ENCODE data around the gene BRINP3. TPM values are rescaled to one million over a fixed set of nuclear protein-coding genes. Genes with fewer than 3 reads are reported as not detected.
"Not testable (repeated sequence)": the region's sequence is repeated elsewhere in the genome, so short reads cannot be mapped to it uniquely, and the experiment has no call there.

BRINP3 gene
- 6.6 and 8.1 TPM in 2 replicates for total RNA-seq (ENCODE audit: low replicate concordance)
- long read RNA-seq, transcript BRINP3-201 (8 exons, 3,142 nt) = major isoform, 9 of 47 reads
- long read RNA-seq, partial matches to known transcripts = 4 of 47 reads
- long read RNA-seq, other reads (novel, unspliced or antisense) = 34 of 47 reads

DNA sequence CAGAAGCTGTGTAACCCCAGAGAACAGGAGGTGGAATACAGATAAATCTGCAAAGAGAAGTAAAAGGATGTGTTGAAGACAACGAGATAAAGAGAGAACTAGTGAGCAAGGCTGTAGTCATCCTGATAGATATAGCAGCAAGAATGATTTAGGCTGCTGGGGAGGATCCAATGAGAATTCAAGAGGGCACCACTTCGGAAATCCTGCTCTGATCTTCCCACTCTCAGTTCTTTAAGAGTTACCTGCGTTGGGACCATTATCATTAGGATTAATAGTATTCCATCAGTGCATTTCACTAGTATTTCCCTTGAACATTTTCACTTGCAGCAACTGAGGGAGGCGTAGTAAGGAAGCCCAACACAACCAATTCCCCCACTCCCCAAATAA is at the start of gene BRINP3:
Gene BRINP3, minus strand, starts transcription at position 103 of the 387 bp plus-strand sequence.
- no peak for DNase-seq (ENCODE audit: extremely low spot score, unreplicated experiment)
- peaks cover 5% of the 10 kb centered on the region for H3K4me1 Mint-ChIP-seq (ENCODE audit: unreplicated experiment)
- peak within 1 kb of the TSS; percentile 90 for H3K4me3 Mint-ChIP-seq
- TF ChIP-seq, protein P1, sequence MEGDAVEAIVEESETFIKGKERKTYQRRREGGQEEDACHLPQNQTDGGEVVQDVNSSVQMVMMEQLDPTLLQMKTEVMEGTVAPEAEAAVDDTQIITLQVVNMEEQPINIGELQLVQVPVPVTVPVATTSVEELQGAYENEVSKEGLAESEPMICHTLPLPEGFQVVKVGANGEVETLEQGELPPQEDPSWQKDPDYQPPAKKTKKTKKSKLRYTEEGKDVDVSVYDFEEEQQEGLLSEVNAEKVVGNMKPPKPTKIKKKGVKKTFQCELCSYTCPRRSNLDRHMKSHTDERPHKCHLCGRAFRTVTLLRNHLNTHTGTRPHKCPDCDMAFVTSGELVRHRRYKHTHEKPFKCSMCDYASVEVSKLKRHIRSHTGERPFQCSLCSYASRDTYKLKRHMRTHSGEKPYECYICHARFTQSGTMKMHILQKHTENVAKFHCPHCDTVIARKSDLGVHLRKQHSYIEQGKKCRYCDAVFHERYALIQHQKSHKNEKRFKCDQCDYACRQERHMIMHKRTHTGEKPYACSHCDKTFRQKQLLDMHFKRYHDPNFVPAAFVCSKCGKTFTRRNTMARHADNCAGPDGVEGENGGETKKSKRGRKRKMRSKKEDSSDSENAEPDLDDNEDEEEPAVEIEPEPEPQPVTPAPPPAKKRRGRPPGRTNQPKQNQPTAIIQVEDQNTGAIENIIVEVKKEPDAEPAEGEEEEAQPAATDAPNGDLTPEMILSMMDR (conservative IDR thresholded peaks at IDR 0.05) = no peak
- H3K36me3 Mint-ChIP-seq = no peaks in the 10 kb centered on the region
- peak within 1 kb of the TSS; percentile 53 for H3K27ac Mint-ChIP-seq
- no peaks in the 10 kb centered on the region for H3K9me3 Mint-ChIP-seq
- peaks cover 76% of the 10 kb centered on the region for H3K27me3 Mint-ChIP-seq

DNA sequence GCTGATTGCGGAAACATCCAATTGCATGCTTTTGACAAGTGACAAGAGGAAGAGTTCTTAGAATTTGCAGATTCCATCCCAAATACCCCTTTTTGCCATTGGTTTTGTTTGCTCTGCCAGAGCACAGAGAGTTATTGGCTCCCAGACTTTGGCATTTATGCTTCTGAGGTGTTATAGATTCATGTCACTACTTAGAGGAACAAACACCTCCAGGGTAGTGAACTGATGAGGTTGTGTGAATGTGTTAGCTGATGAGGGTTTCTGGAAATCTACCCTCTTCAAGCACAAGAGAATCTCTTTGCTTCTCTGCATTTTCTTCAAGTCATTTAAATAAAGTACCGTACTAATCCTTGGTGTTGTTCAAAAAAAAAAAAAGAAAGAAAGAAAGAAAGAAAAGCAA is 33.9 kb upstream of the BRINP3 start:
- Mint-ChIP-seq H3K4me3 (no peak overlapping the region), H3K36me3 (no peaks in the 10 kb centered on the region), H3K4me1 (ENCODE audit: unreplicated experiment) (no peaks in the 10 kb centered on the region), H3K9me3 (no peaks in the 10 kb centered on the region), H3K27me3 (peaks cover 3% of the 10 kb centered on the region), H3K27ac (no peak overlapping the region)
- TF ChIP-seq, protein P1 (conservative IDR thresholded peaks at IDR 0.05) = no peak
- no peak for DNase-seq (ENCODE audit: extremely low spot score, unreplicated experiment)

DNA sequence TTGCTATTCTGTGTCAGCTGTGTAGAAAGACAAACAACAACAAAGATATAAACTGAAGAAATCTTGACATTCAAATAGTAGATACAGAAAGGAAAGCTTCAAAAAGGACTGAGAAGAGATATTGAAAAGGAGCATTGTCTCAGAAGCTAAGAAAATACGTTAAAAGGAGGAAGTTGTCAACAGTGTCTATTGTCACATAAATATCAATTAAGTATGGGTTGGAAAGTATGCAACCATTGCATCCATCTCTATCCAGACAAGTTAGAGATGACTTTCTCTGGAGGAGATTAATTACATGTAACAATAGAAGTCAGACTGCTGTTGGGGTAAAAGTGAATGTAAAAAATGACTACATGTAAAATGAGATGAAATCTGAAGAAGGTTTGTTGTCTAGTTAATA is 29.7 kb upstream of the BRINP3 start:
- no peak overlapping the region for H3K4me3 Mint-ChIP-seq
- TF ChIP-seq, protein P1 (conservative IDR thresholded peaks at IDR 0.05) = no peak
- H3K36me3 Mint-ChIP-seq = no peaks in the 10 kb centered on the region
- peaks cover 3% of the 10 kb centered on the region for H3K27me3 Mint-ChIP-seq
- H3K4me1 Mint-ChIP-seq (ENCODE audit: unreplicated experiment) = no peaks in the 10 kb centered on the region
- no peak overlapping the region for H3K27ac Mint-ChIP-seq
- DNase-seq (ENCODE audit: extremely low spot score, unreplicated experiment) = no peak
- H3K9me3 Mint-ChIP-seq = no peaks in the 10 kb centered on the region

DNA sequence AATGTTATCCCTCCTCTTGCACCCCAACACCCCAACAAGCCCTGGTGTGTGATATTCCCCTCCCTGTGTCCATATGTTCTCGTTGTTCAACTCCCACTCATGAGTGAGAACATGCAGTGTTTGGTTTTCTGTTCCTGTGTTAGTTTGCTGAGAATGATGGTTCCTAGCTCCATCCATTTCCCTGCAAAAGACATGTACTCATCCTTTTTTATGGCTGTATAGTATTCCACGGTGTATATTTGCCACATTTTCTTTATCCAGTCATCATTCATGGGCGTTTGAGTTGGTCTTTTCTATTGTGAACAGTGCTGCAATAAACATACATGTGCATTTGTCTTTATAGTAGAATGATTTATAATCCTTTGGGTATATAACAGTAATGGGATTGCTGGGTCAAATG is 26.9 kb upstream of the BRINP3 start:
- H3K4me3 Mint-ChIP-seq; H3K27ac Mint-ChIP-seq; DNase-seq (ENCODE audit: extremely low spot score, unreplicated experiment); H3K27me3 Mint-ChIP-seq; H3K36me3 Mint-ChIP-seq; H3K9me3 Mint-ChIP-seq; H3K4me1 Mint-ChIP-seq (ENCODE audit: unreplicated experiment): not testable (repeated sequence)

DNA sequence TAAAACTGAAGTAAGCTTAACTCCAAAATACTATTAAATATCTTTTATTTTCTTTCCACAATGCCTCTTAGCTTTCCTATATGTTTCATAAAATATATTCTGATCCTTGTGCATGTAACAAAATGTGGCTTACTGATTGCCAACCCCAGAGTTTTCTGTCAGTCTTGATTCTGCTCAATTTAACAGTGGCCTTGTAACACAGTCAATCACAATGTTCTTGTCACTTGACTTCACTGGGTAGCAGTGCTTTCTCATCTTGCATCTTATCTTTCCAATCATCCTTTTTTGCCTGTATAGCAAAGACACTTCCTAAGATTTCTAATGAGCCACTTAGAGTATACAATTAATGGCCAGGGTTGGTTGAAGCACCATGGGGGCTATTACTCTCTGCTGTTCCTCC is 19.9 kb upstream of the BRINP3 start:
- H3K9me3 Mint-ChIP-seq = no peaks in the 10 kb centered on the region
- TF ChIP-seq, protein P1 (conservative IDR thresholded peaks at IDR 0.05) = no peak
- H3K27ac Mint-ChIP-seq = no peak overlapping the region
- no peaks in the 10 kb centered on the region for H3K27me3 Mint-ChIP-seq
- no peak overlapping the region for H3K4me3 Mint-ChIP-seq
- no peaks in the 10 kb centered on the region for H3K4me1 Mint-ChIP-seq (ENCODE audit: unreplicated experiment)
- DNase-seq (ENCODE audit: extremely low spot score, unreplicated experiment) = no peak
- H3K36me3 Mint-ChIP-seq = no peaks in the 10 kb centered on the region

DNA sequence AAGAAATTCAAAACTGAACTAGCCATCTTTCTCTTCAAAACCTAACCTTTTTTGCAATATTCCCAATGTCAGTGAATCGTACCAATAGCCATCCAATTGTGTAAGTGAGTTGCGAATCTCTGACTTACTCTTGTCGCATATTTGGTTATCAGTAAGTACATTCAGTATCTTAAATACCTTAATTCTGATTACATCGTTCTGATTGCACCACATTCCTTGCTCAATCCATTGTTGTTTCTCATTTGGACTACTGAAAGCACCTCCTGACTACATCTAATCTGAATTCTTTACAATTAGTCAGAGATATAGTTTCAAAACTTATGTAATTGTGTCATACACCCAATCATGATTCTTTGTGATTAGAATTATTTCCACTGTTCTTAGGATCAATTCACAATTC is 16.8 kb upstream of the BRINP3 start:
- Mint-ChIP-seq H3K36me3 (no peaks in the 10 kb centered on the region), H3K27ac (no peak overlapping the region), H3K4me1 (ENCODE audit: unreplicated experiment) (no peaks in the 10 kb centered on the region), H3K4me3 (no peak overlapping the region), H3K27me3 (no peaks in the 10 kb centered on the region), H3K9me3 (no peaks in the 10 kb centered on the region)
- DNase-seq (ENCODE audit: extremely low spot score, unreplicated experiment) = no peak
- TF ChIP-seq, protein P1 (conservative IDR thresholded peaks at IDR 0.05) = no peak

Data from type B pancreatic cell (in vitro differentiated cells).